Smooth muscle cell of the brain vasculature (primary cell): Measurements from ENCODE around the gene PLA2G4E.

Experiments used
- DNase-seq: peaks from one replicate; pipeline ENCODE4 v3.0.0-alpha.2; 2012; ENCODE audit warnings: low read depth, low spot score

The PLA2G4E gene

GRCh38 chr15:42021593-42021992, 751 bp upstream of the PLA2G4E start:
- no peak for DNase-seq

GRCh38 chr15:42018306-42019224, 2.3 kb downstream of the PLA2G4E start:
- no peak for DNase-seq

GRCh38 chr15:42016971-42017370, 3.9 kb downstream of the PLA2G4E start:
- no peak for DNase-seq

- no peak for DNase-seq
Measured at GRCh38 chr15:42014406-42014805, 6.4 kb downstream of the PLA2G4E start.

GRCh38 chr15:42012928-42013482, 7.8 kb downstream of the PLA2G4E start:
- no peak for DNase-seq

GRCh38 chr15:42012241-42012640, 8.6 kb downstream of the PLA2G4E start:
- no peak for DNase-seq

GRCh38 chr15:42011074-42011473, 9.8 kb downstream of the PLA2G4E start:
- DNase-seq, result no peak

- no peak for DNase-seq
Measured at GRCh38 chr15:42010434-42010833, 10.4 kb downstream of the PLA2G4E start.

- no peak for DNase-seq
Measured at GRCh38 chr15:42009474-42009873, 11.4 kb downstream of the PLA2G4E start.

GRCh38 chr15:42009022-42009421, 11.8 kb downstream of the PLA2G4E start:
- DNase-seq, result no peak

- DNase-seq, result no peak
Measured at GRCh38 chr15:42007386-42007785, 13.5 kb downstream of the PLA2G4E start.

GRCh38 chr15:42002333-42002732, 18.5 kb downstream of the PLA2G4E start:
- DNase-seq, result no peak

- no peak for DNase-seq
Measured at GRCh38 chr15:42001236-42001635, 19.6 kb downstream of the PLA2G4E start.

GRCh38 chr15:41999290-42000285, 21.3 kb downstream of the PLA2G4E start:
- DNase-seq, result no peak

- no peak for DNase-seq
Measured at GRCh38 chr15:41997845-41998244, 23.0 kb downstream of the PLA2G4E start.

GRCh38 chr15:41996921-41997592, 23.8 kb downstream of the PLA2G4E start:
- no peak for DNase-seq

GRCh38 chr15:41996376-41996775, 24.5 kb downstream of the PLA2G4E start:
- DNase-seq, result no peak

- DNase-seq, result no peak
Measured at GRCh38 chr15:41995476-41995855, 25.4 kb downstream of the PLA2G4E start.

- no peak for DNase-seq
Measured at GRCh38 chr15:41994772-41995475, 25.9 kb downstream of the PLA2G4E start.

GRCh38 chr15:41994171-41994650, 26.6 kb downstream of the PLA2G4E start:
- no peak for DNase-seq
